Measurements from ENCODE around the gene CST11.

GRCh38 chr20:23493172-23493772, 40.6 kb upstream of the CST11 start:
- TF ChIP-seq FOXM1 (IDR thresholded peaks at IDR 0.05; ENCODE audit: borderline replicate concordance, low read depth) (no peak), REST (IDR thresholded peaks at IDR 0.05; ENCODE audit: low read depth) (no peak), YY1 (IDR thresholded peaks at IDR 0.05; ENCODE audit: low read depth) (no peak), MAX (IDR thresholded peaks at IDR 0.05) (no peak), EP300 (IDR thresholded peaks at IDR 0.05; ENCODE audit: borderline replicate concordance) (no peak), RAD21 (IDR thresholded peaks at IDR 0.05; ENCODE audit: low read depth) (no peak), TAF1 (IDR thresholded peaks at IDR 0.05; ENCODE audit: low read depth) (no peak), CEBPB (IDR thresholded peaks at IDR 0.05) (no peak), TCF12 (IDR thresholded peaks at IDR 0.05; ENCODE audit: low read depth) (no peak), NFIC (IDR thresholded peaks at IDR 0.05) (no peak), TEAD4 (IDR thresholded peaks at IDR 0.05) (no peak), CREB1 (IDR thresholded peaks at IDR 0.05; ENCODE audit: low read depth) (no peak)
